SU-DHL-6 (cell line): Measurements from ENCODE around the gene PTPN13.

Experiments used
- CTCF ChIP-seq: fragments of 200-600 bp; sonication (generic); IDR thresholded peaks from one replicate; pipeline ENCODE4 v1.5.1; 2017; ENCODE audit warnings: antibody characterized with exemption, mild to moderate bottlenecking, low read length, moderate library complexity; ENCODE audit not compliant: insufficient read depth, poor library complexity, severe bottlenecking
- EZH2phosphoT487 ChIP-seq: fragments of 200-600 bp; sonication (generic), shearing (Covaris generic); conservative IDR thresholded peaks from 2 replicates; pipeline ENCODE4 v1.6.1; 2018; ENCODE audit warnings: mild to moderate bottlenecking, antibody characterized with exemption, low read length, moderate library complexity, mixed read lengths

- no peak for TF ChIP-seq CTCF
- no peak for TF ChIP-seq EZH2phosphoT487
These were observed 92.6 kb downstream of the PTPN13 start for GRCh38 chr4:86686741-86687140.
